ENCODE data around the gene HRH2. TPM values are rescaled to one million over a fixed set of nuclear protein-coding genes. Genes with fewer than 3 reads are reported as not detected.

Gene HRH2
- polyA plus RNA-seq, 1 donor (not counting 4 experiments of a cell fraction or from before 2014, with no cell fraction given), result not detected

GRCh38 chr5:175638305-175638704 is 19.6 kb upstream of the HRH2 start:
- DNase-seq (ENCODE audit: low read depth, low spot score) (no peak), FAIRE-seq (no peak)
- no peaks in the 10 kb centered on the region for H3K79me2 ChIP-seq (ENCODE audit: control insufficient read depth, insufficient read depth, low read length)
- no peak for TF ChIP-seq EZH2 (IDR thresholded peaks at IDR 0.05; ENCODE audit: low read length)
- no peak for TF ChIP-seq CTCF (optimal IDR thresholded peaks at IDR 0.05 in 1 of 3, IDR thresholded peaks at IDR 0.05 in 1 of 3, conservative IDR thresholded peaks at IDR 0.05 in 1 of 3; ENCODE audit: extremely low read depth in 1 of 3, insufficient read depth in 2 of 3, low read length in 3 of 3)
- H4K20me1 ChIP-seq (ENCODE audit: control insufficient read depth, extremely low read depth, insufficient read depth, low read length), result no peaks in the 10 kb centered on the region
- H2AFZ ChIP-seq (ENCODE audit: control insufficient read depth, low read length), result no peak overlapping the region
- H3K4me2 ChIP-seq (ENCODE audit: control insufficient read depth, extremely low read depth, insufficient read depth, low read depth, low read length), result no peak overlapping the region
- H3K27me3 ChIP-seq (ENCODE audit: control insufficient read depth, extremely low read depth, insufficient read depth, low read length), result no peaks in the 10 kb centered on the region
- H3K4me3 ChIP-seq (ENCODE audit: control insufficient read depth in 2 of 3, extremely low read depth in 1 of 3, insufficient read depth in 2 of 3, low read depth in 1 of 3, low read length in 3 of 3), result no peak overlapping the region
- H3K9me3 ChIP-seq (ENCODE audit: control insufficient read depth, low read depth, low read length), result no peaks in the 10 kb centered on the region
- dilution Hi-C loops (cut with MboI; ENCODE audit: extremely low pct_ligation_motif_present, low sequenced_read_pairs), result no loop called here
- H3K9ac ChIP-seq (ENCODE audit: control insufficient read depth, extremely low read depth, insufficient read depth, low read length), result no peak overlapping the region
- H3K9me1 ChIP-seq (ENCODE audit: control insufficient read depth, extremely low read depth, insufficient read depth, low read length), result no peaks in the 10 kb centered on the region
- H3K36me3 ChIP-seq (ENCODE audit: control insufficient read depth in 2 of 2, extremely low read depth in 1 of 2, insufficient read depth in 2 of 2, low read length in 2 of 2), result no peaks in the 10 kb centered on the region
- H3K4me1 ChIP-seq (ENCODE audit: control insufficient read depth, extremely low read depth, insufficient read depth, low read length), result no peaks in the 10 kb centered on the region
- no peak overlapping the region for H3K27ac ChIP-seq (ENCODE audit: control insufficient read depth, insufficient read depth, low read length)

DNA sequence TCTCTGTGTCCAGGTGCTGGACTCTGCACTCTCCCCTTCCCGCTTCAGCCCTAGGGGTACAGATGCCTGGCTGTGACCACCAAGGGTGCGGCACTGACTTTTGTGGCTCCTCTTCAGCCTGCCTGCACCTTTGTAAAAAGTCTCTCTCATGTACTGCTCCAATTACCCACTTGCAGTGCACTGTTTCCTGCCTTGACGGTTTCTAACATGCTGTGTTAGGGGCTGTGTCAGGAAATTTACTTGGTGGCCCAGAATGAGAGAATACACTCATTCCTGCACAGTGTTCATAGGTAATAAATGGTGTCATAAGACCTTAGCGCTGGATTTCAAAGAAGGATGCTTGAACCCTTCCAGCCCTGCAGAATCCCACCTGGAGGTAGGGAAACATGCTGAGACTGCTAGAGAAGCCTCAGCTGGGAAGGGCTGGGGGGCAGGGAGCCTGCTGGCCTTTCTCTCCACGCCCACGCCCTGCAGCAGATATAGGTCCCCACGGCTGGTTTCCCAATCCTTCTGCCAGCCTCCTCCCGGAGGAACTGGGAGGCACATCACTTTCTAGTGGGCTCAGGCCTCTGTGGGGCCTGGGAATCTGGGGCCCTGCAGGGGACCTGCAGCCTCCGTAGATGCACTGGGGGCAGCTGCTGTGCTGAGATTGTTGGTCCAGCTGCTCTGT is 17.6 kb upstream of the HRH2 start:
- Histone ChIP-seq H3K79me2 (ENCODE audit: control insufficient read depth, insufficient read depth, low read length) (no peaks in the 10 kb centered on the region), H3K4me3 (ENCODE audit: control insufficient read depth in 2 of 3, extremely low read depth in 1 of 3, insufficient read depth in 2 of 3, low read depth in 1 of 3, low read length in 3 of 3) (no peak overlapping the region), H3K9me1 (ENCODE audit: control insufficient read depth, extremely low read depth, insufficient read depth, low read length) (no peaks in the 10 kb centered on the region), H3K36me3 (ENCODE audit: control insufficient read depth in 2 of 2, extremely low read depth in 1 of 2, insufficient read depth in 2 of 2, low read length in 2 of 2) (no peaks in the 10 kb centered on the region), H4K20me1 (ENCODE audit: control insufficient read depth, extremely low read depth, insufficient read depth, low read length) (no peaks in the 10 kb centered on the region), H3K27ac (ENCODE audit: control insufficient read depth, insufficient read depth, low read length) (no peak overlapping the region), H3K9ac (ENCODE audit: control insufficient read depth, extremely low read depth, insufficient read depth, low read length) (no peak overlapping the region), H2AFZ (ENCODE audit: control insufficient read depth, low read length) (no peak overlapping the region), H3K9me3 (ENCODE audit: control insufficient read depth, low read depth, low read length) (no peaks in the 10 kb centered on the region), H3K4me1 (ENCODE audit: control insufficient read depth, extremely low read depth, insufficient read depth, low read length) (no peaks in the 10 kb centered on the region), H3K27me3 (ENCODE audit: control insufficient read depth, extremely low read depth, insufficient read depth, low read length) (no peaks in the 10 kb centered on the region), H3K4me2 (ENCODE audit: control insufficient read depth, extremely low read depth, insufficient read depth, low read depth, low read length) (no peak overlapping the region)
- DNase-seq (ENCODE audit: low read depth, low spot score), result no peak
- FAIRE-seq, result no peak
- dilution Hi-C loops (cut with MboI; ENCODE audit: extremely low pct_ligation_motif_present, low sequenced_read_pairs), result no loop called here
- TF ChIP-seq CTCF (optimal IDR thresholded peaks at IDR 0.05 in 1 of 3, IDR thresholded peaks at IDR 0.05 in 1 of 3, conservative IDR thresholded peaks at IDR 0.05 in 1 of 3; ENCODE audit: extremely low read depth in 1 of 3, insufficient read depth in 2 of 3, low read length in 3 of 3), result no peak
- no peak for TF ChIP-seq EZH2 (IDR thresholded peaks at IDR 0.05; ENCODE audit: low read length)
